Stimulated activated CD4-positive, alpha-beta T cell treated with anti-CD3 and anti-CD28 coated beads, Interleukin-1b, Interleukin-23, amount 100 ng/mL, for 1 hour (primary cell): ENCODE data around the gene VIPR2.
"Not testable (repeated sequence)": the region's sequence is repeated elsewhere in the genome, so short reads cannot be mapped to it uniquely, and the experiment has no call there.

Experiments
- DNase-seq, 2 donors: peaks; one replicate each; pipeline ENCODE4 v3.0.0-alpha.2; 2020; ENCODE audit warnings: low read depth in 2 of 2

The VIPR2 gene

DNA sequence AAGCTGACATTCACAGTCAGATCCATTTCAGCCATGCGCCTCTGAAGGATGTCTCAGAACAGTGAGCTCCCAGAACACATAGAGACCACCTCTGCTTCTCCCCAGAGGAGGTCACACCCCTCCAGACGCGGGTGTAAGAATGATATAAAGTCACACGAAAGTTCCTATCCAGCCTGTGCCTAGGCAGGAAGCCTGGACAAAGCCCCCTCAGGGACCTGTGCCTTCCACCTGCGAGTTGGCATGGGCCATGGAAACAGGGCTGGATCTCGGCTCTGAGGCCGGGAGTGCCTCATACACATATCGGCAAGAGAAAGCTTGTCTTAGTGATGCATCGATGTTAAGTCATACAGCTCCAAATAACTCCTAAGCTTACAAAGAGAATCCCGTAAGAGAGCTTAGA is 5.0 kb downstream of the VIPR2 start:
- no peak for DNase-seq

DNA sequence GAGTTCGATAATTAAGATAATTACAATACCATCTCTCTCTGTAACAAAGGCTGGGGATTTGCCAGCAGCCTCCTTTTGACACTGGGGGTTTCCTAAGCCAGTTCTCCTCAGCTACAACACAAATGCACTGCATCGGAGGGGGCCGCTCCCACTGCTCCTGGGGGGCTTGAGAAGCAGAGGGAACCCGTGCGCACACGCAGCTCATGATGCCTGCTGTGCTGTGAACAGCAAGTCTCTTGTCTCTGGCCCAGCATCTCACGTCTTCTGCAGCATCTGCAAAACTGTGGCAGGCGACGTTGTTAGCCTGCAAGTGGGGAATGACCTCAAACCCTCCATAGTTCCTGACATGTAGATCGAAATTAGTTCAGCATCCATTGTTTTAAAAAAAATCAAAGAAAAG is 5.5 kb downstream of the VIPR2 start:
- DNase-seq: no peak

- DNase-seq: no peak
Observed at GRCh38 chr7:159138508-159138907, 6.2 kb downstream of the VIPR2 start.

GRCh38 chr7:159137906-159138305 is 6.8 kb downstream of the VIPR2 start:
- DNase-seq: no peak

- no peak for DNase-seq
Observed at GRCh38 chr7:159136846-159137245, 7.8 kb downstream of the VIPR2 start.

- no peak for DNase-seq
Observed at GRCh38 chr7:159136442-159136841, 8.2 kb downstream of the VIPR2 start.

DNA sequence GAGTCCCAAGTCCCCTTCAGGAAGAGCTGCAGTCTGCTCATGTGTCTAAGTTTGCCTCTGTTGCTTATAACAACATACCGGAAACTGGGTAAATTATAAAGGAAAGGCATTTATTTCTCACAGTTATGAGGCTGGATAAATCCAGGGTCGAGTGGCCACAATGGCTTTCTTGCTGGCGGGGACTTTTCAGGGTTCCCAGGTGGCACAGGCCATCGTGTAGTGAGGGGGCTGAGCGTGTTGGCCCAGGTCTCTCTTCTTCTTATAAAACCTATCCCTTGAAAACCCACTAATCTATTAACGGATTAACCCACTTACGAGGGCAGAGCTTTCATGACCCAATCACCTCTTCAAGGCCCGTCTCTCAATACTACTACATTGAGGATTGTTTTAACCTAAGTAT is 8.7 kb downstream of the VIPR2 start:
- no peak for DNase-seq

DNA sequence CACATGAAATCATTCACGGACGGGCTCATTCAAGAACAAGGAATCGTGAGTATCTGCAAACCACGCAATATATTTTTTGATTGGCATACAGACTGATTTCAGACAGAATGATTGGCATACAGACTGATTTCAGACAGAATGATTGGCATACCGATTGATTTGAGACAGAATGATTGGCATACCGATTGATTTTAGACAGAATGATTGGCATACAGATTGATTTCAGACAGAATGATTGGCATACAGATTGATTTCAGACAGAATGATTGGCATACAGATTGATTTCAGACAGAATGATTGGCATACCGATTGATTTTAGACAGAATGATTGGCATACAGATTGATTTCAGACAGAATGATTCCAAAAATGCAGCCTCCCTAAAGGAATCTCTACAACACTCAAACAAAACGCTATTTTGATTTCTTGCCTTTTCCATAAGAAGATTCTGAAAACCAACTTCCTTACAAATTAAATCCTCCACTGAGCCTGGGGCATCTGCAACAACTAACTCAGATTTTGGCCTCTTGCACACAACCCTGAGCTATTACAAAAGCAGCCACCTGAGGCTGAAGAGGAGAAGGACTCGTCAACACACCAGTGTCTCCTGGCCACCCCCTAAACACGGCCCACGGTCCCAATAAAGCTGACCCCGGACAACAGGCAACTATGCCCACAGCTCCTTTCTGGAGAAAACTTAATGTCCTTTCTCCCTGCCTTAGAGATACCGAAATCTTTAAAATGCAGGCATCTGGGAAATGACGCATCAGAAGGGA is 11.8 kb downstream of the VIPR2 start:
- DNase-seq: not testable (repeated sequence)

DNA sequence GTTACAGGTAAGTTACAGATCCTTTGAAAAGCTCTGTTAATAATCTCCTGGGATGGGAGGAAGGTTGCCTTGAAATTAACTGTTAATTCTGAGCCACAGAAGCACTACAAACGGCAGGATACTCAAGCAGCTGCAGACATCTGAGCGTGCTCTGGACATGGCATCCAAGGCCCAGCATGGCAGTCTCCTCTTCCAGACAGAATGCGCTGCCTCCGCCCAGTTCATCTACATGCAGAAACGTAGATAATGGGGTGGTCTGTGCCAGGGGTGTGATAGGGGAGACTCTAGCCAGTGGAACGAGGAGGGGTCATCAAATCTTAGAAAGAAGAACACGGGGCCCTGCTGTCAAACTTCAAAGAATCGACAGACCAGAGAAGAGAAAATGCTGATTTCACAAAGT is 13.8 kb downstream of the VIPR2 start:
- no peak for DNase-seq

DNA sequence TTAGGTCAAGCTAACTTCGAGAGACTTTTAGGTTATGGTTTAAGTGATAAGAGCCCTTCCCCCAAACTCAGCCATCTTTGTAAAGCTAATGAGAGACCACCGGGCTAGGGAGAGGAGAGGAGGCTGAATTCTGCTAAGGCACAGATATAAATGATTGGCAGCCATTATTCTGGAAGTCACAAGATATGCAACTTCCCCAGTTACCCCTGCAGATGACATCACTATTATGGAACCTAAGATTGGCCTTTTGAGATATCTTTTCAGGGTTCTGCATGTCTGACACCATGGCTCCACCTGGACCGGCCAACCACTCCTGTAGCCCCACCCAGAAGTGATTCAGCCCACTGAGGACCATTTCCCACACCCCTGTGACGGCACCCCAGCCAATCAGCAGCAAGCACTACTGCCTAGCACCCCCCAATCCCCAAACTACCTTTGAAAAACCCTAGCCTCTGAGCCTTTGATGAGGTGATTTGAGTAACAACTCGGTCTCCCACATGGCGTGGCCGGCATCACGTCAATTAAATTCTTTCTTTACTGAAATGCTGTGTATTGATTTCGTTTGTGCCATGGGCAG is 14.4 kb downstream of the VIPR2 start:
- no peak for DNase-seq

- no peak for DNase-seq
Observed at GRCh38 chr7:159128767-159129166, 15.9 kb downstream of the VIPR2 start.

- no peak for DNase-seq
Observed at GRCh38 chr7:159127691-159128642, 16.7 kb downstream of the VIPR2 start.

DNA sequence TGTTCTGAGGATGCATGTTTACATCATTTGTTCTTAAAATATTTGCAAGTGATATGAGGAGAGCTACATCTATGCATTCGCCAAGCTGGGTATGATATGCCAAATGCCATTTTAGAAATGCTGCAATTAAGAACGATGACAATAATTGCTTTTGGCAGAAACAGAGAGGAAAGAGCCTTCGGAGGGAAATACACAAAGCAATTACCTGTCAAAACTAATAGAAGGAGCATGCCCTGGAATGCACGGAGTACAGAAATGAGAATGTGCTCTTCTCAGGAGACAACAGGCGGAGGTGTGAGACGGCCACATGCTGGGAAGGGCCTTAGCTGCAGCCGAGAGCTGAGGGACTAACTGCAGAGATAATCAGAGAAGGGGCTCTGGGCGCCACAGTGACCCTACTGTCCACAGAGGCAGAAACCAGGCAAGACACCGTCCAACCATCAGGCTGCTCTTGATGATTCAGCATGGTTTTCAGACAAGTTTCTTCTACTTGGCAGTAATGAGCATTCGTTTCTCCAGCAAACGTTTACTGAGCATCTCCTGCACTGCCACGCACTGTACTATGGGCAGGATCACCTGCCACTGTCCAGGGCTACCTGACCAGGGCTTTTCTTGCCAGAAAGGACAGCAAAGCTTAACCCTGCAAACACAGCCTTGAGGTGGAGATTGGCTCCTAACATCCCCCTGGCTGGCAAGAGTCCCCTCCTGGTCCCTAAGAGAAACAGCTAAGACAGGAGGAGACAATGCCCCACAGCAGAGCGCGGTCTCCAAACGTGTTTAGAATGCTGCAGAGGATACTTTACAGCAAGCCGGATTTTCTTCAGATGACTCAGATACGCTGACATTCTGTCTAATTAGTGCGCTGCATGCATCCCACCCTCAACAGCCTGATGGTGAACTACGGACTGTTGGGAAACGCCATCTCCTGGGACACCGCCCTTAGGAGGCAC is 18.1 kb downstream of the VIPR2 start:
- no peak for DNase-seq

DNA sequence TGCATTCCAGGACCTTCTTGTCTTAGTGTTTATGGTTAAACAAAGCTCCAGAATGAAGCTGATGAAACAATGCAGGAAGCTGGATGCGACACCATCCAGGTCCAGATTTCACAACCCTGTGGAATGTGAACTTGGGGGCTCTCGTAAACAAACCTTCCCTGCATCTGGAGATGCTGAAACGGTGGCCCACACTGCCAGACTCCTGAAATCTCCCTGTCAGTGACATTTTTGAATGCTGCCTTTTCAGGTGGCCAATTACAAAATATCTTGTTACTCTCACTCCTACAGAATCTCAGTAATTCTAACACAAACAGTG is 18.8 kb downstream of the VIPR2 start:
- DNase-seq: no peak

- DNase-seq: no peak
Observed at GRCh38 chr7:159125104-159125954, 19.3 kb downstream of the VIPR2 start.

- not testable (repeated sequence) for DNase-seq
Observed at GRCh38 chr7:159123793-159124192, 20.9 kb downstream of the VIPR2 start.

DNA sequence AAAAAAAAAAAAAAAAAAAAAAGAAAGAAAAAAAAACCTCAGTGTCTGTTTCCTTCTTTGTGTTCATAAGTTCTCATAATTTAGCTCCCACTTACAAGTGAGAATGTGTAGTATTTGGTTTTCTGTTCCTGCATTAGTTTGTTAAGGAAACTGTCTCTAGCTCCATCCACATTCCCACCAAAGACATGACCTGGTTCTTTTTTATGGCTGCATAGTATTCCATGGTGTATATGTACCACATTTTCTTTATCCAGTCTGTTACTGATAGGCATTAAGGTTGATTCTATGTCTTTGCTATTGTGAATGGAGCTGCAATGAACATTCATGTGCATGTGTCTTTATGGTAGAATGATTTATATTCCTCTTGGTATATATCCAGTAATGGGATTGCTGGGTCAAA is 21.4 kb downstream of the VIPR2 start:
- not testable (repeated sequence) for DNase-seq

- no peak for DNase-seq
Observed at GRCh38 chr7:159122276-159122675, 22.4 kb downstream of the VIPR2 start.

DNA sequence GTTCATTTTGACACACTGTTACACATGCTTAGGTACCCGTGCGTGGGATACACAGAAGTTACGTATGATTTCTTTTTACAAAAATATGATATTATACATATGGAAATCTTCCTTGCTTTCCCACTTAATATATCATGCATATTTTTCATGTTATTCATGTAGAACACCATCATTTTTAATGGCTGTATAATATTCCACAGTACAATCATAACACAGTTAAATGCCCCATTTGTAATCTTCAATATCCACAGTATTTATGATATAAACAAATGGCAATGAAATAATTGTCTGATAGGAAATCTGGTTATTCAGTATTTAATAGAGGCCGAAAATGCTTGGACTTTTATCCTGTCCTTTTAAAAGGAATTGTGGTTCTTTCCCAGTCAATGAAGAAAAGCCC is 23.2 kb downstream of the VIPR2 start:
- DNase-seq: no peak

GRCh38 chr7:159121068-159121467 is 23.6 kb downstream of the VIPR2 start:
- DNase-seq: no peak

GRCh38 chr7:159120540-159120919 is 24.1 kb downstream of the VIPR2 start:
- no peak for DNase-seq
